PC-9 (cell line): ENCODE results near the gene RNF31. TPM values are rescaled to one million over a fixed set of nuclear protein-coding genes. Genes with fewer than 3 reads are reported as not detected.

Experiments
- BruUV-seq: library from RNA; stranded (reverse); fragments of 400-500 nt; replicated peaks from 2 replicates; lab custom pipeline; 2021; lab: Mats Ljungman, UMichigan
- CTCF ChIA-PET: fragments of 300-600 bp; sonication (Branson Sonifier 250); formaldehyde crosslinking; loops from one replicate; lab custom pipeline; 2022; ENCODE audit warnings: antibody characterized with exemption; lab: Charles Lee
- POLR2A ChIA-PET: fragments of 300-600 bp; sonication (Branson Sonifier 250); formaldehyde crosslinking; loops from one replicate; lab custom pipeline; 2022; ENCODE audit warnings: antibody characterized with exemption; ENCODE audit not compliant: unreplicated experiment; lab: Charles Lee
- DNase-seq, 2 experiments: peaks; one replicate each; pipeline versions ENCODE4 v3.0.0 to v3.0.0-alpha.2; 2015 to 2022; ENCODE audit warnings: mixed read lengths in 1 of 2
- H2AFZ ChIP-seq: fragments of 200-600 bp; sonication (generic); 2 replicates; pipeline ENCODE4 v1.8.1; 2017; ENCODE audit warnings: antibody characterized with exemption
- H3F3A ChIP-seq: fragments of 200-600 bp; sonication (generic); 2 replicates; pipeline ENCODE4 v1.8.1; 2017; ENCODE audit warnings: antibody characterized with exemption, mild to moderate bottlenecking, low read depth; ENCODE audit not compliant: insufficient read depth
- H3K27ac ChIP-seq: fragments of 200-600 bp; sonication (generic); 2 replicates; pipeline ENCODE4 v1.6.1; 2016; ENCODE audit warnings: mixed run types
- H3K27me3 ChIP-seq: fragments of 200-600 bp; sonication (generic); 2 replicates; pipeline ENCODE4 v1.6.1; 2016; ENCODE audit warnings: low read depth, mixed run types; ENCODE audit not compliant: insufficient read depth
- H3K36me3 ChIP-seq: fragments of 200-600 bp; sonication (generic); 2 replicates; pipeline ENCODE4 v1.6.1; 2016; ENCODE audit warnings: low read depth, mixed run types
- H3K4me1 ChIP-seq: fragments of 200-600 bp; sonication (generic); replicated peaks from 2 replicates; pipeline ENCODE4 v1.6.1; 2016; ENCODE audit warnings: mixed run types; ENCODE audit not compliant: insufficient read depth
- H3K4me2 ChIP-seq: fragments of 200-600 bp; sonication (generic); 2 replicates; pipeline ENCODE4 v1.6.1; 2017; ENCODE audit warnings: mixed run types
- H3K4me3 ChIP-seq: fragments of 200-600 bp; sonication (generic); 2 replicates; pipeline ENCODE4 v1.6.1; 2016; ENCODE audit warnings: mixed run types
- H3K79me2 ChIP-seq: fragments of 200-600 bp; sonication (generic); 2 replicates; pipeline ENCODE4 v1.6.1; 2017; ENCODE audit warnings: low read depth, mixed run types
- H3K9me2 ChIP-seq: fragments of 200-600 bp; sonication (generic); 2 replicates; pipeline ENCODE4 v1.8.1; 2017; ENCODE audit warnings: mild to moderate bottlenecking; ENCODE audit not compliant: insufficient read depth
- H3K9me3 ChIP-seq: fragments of 200-600 bp; sonication (generic); 2 replicates; pipeline ENCODE4 v1.8.1; 2016; ENCODE audit warnings: low read depth; ENCODE audit not compliant: insufficient read depth
- H4K20me1 ChIP-seq: fragments of 200-600 bp; sonication (generic); 2 replicates; pipeline ENCODE4 v1.8.1; 2017; ENCODE audit not compliant: insufficient read depth
- CTCF ChIP-seq: fragments of 200-600 bp; sonication (generic); conservative IDR thresholded peaks from 2 replicates; pipeline ENCODE4 v1.6.1; 2017; ENCODE audit warnings: mixed run types, antibody characterized with exemption, mild to moderate bottlenecking, moderate library complexity
- EZH2 ChIP-seq: fragments of 200-600 bp; sonication (generic); IDR thresholded peaks from 2 replicates; pipeline ENCODE4 v1.8.0; 2017; ENCODE audit warnings: antibody characterized with exemption, low read depth
- intact Hi-C: fragments of 100-400 bp; cut with micrococcal nuclease; formaldehyde crosslinking; loops from one replicate; pipeline ENCODE4 v1.10.0; 2022; ENCODE audit not compliant: unreplicated experiment
- total RNA-seq: library from RNA; stranded (reverse); gene quantifications from 2 replicates; pipeline ENCODE4 v1.2.3, GENCODE V29; 2021

The RNF31 gene
- total RNA-seq, 1 experiment from 2014 or later: 44.6 TPM

- TF ChIP-seq CTCF (no peak), EZH2 (no peak)
Observed at GRCh38 chr14:24150567-24150966, 3.3 kb downstream of the RNF31 start.

GRCh38 chr14:24150993-24151392 lies 3.7 kb downstream of the RNF31 start:
- TF ChIP-seq EZH2 (no peak), CTCF (no peak)
- Histone ChIP-seq H3K79me2 (peaks cover 21% of the 10 kb centered on the region), H3F3A (peaks cover 3% of the 10 kb centered on the region; the same call in 1 of the 2 replicates), H3K9me2 (no peaks in the 10 kb centered on the region), H3K27me3 (no peaks in the 10 kb centered on the region), H4K20me1 (no peaks in the 10 kb centered on the region), H3K4me2 (no peak overlapping the region), H2AFZ (no peak overlapping the region), H3K27ac (no peak overlapping the region), H3K36me3 (no peaks in the 10 kb centered on the region; the same call in 1 of the 2 replicates), H3K4me3 (no peak overlapping the region), H3K9me3 (no peaks in the 10 kb centered on the region), H3K4me1 (peaks cover 6% of the 10 kb centered on the region; the same call in 1 of the 2 replicates)
- CTCF ChIA-PET: interaction anchor here (1.1 kb wide), 1 partner anchor 10 kb away, joined by 4 read pairs; the partner anchor contains the start of gene IRF9
- intact Hi-C loops: no loop called here
- BruUV-seq: no TSS peak
- DNase-seq: no peak
- POLR2A ChIA-PET: no interaction called here

More at GRCh38 chr14:24150567-24150966, 3.3 kb downstream of the RNF31 start:
- Histone ChIP-seq H4K20me1 (no peaks in the 10 kb centered on the region), H3K27ac (no peak overlapping the region), H3F3A (peaks cover 3% of the 10 kb centered on the region; the same call in 1 of the 2 replicates), H3K4me1 (peaks cover 10% of the 10 kb centered on the region), H3K4me2 (no peak overlapping the region), H3K9me3 (no peaks in the 10 kb centered on the region), H3K79me2 (peaks cover 25% of the 10 kb centered on the region), H3K36me3 (no peaks in the 10 kb centered on the region; the same call in 1 of the 2 replicates), H3K27me3 (no peaks in the 10 kb centered on the region), H3K4me3 (no peak overlapping the region), H3K9me2 (no peaks in the 10 kb centered on the region), H2AFZ (no peak overlapping the region)
- DNase-seq: no peak
- no TSS peak for BruUV-seq
- intact Hi-C loops: no loop called here
- ChIA-PET CTCF (no interaction called here), POLR2A (no interaction called here)

GRCh38 chr14:24151404-24152080 lies 4.2 kb downstream of the RNF31 start:
- BruUV-seq: no TSS peak
- no peaks in the 10 kb centered on the region for H4K20me1 ChIP-seq
- H3K4me2 ChIP-seq: no peak overlapping the region
- peaks cover 6% of the 10 kb centered on the region; the same call in 1 of the 2 replicates for H3K4me1 ChIP-seq
- peaks cover 3% of the 10 kb centered on the region; the same call in 1 of the 2 replicates for H3F3A ChIP-seq
- DNase-seq: no peak
- no peak overlapping the region for H3K27ac ChIP-seq
- ChIA-PET POLR2A (no interaction called here), CTCF (interaction anchor here (1.1 kb wide), 1 partner anchor 10 kb away, joined by 4 read pairs; the partner anchor contains the start of gene IRF9)
- no peaks in the 10 kb centered on the region for H3K9me3 ChIP-seq
- H3K27me3 ChIP-seq: no peaks in the 10 kb centered on the region
- TF ChIP-seq CTCF: no peak
- TF ChIP-seq EZH2: no peak
- intact Hi-C loops: no loop called here
- H3K79me2 ChIP-seq: peaks cover 20% of the 10 kb centered on the region
- no peak overlapping the region for H3K4me3 ChIP-seq
- no peaks in the 10 kb centered on the region; the same call in 1 of the 2 replicates for H3K36me3 ChIP-seq
- no peaks in the 10 kb centered on the region for H3K9me2 ChIP-seq
- H2AFZ ChIP-seq: no peak overlapping the region
